SK-N-MC (cell line): ENCODE measurements around the gene MARK3.

ENCODE experiments used
- EZH2 ChIP-seq: fragments of 200-600 bp; sonication (generic); IDR thresholded peaks from one replicate; pipeline ENCODE4 v1.6.1; 2017; ENCODE audit warnings: antibody characterized with exemption
- POLR2AphosphoS5 ChIP-seq: IDR thresholded peaks from 2 replicates; pipeline ENCODE4 v1.6.1; 2012; ENCODE audit warnings: mild to moderate bottlenecking, low read depth, low read length, borderline replicate concordance

DNA sequence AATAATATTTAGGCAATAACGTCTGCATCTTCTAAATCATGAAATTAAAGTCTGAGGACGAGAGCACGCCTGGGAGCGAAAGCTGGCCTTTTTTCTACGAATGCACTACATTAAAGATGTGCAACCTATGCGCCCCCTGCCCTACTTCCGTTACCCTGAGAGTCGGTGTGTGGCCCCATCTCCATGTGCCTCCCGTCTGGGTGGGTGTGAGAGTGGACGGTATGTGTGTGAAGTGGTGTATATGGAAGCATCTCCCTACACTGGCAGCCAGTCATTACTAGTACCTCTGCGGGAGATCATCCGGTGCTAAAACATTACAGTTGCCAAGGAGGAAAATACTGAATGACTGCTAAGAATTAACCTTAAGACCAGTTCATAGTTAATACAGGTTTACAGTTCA lies 118.1 kb downstream of the MARK3 start:
- no peak for TF ChIP-seq EZH2
- no peak for TF ChIP-seq POLR2AphosphoS5
